Endothelial cell of umbilical vein (primary cell): ENCODE measurements around the gene CDC42EP4. TPM values are rescaled to one million over a fixed set of nuclear protein-coding genes. Genes with fewer than 3 reads are reported as not detected.

Experiments used
- BruUV-seq: library from RNA; stranded (reverse); fragments of 400-500 nt; replicated peaks from 2 replicates; lab custom pipeline; 2021; lab: Mats Ljungman, UMichigan
- CTCF ChIA-PET: fragments of 300-600, 350-600 bp; sonication (Branson Sonifier 250); formaldehyde crosslinking; loops from one replicate; lab custom pipeline; 2021; ENCODE audit warnings: antibody characterized with exemption, inconsistent platforms; lab: Charles Lee
- POLR2A ChIA-PET: fragments of 300-600, 350-600 bp; sonication (Branson Sonifier 250); formaldehyde crosslinking; loops from one replicate; lab custom pipeline; 2021; ENCODE audit warnings: antibody characterized with exemption, inconsistent platforms; lab: Charles Lee
- DNase-seq: peaks from one replicate; pipeline ENCODE4 v3.0.0-alpha.2; 2011; ENCODE audit warnings: low read depth, low spot score
- FAIRE-seq: peaks from 2 replicates; lab custom pipeline; 2011; peaks lifted over from hg19 to GRCh38; lab: Jason Lieb, UNC
- H2AFZ ChIP-seq: 2 replicates; pipeline ENCODE4 v1.6.0; 2012; ENCODE audit warnings: low read depth, low read length, control low read depth, inconsistent platforms
- H3K27ac ChIP-seq: 2 replicates; pipeline ENCODE4 v1.5.1; 2011; ENCODE audit warnings: low read depth, mild to moderate bottlenecking, control low read depth, low read length, moderate library complexity; ENCODE audit not compliant: insufficient read depth
- H3K27me3 ChIP-seq, 2 experiments: 2 replicates each; pipeline versions ENCODE4 v1.6.0 to v1.6.1; 2011; ENCODE audit warnings: low read length in 2 of 2, mixed read lengths in 1 of 2; ENCODE audit not compliant: control insufficient read depth in 2 of 2, insufficient read depth in 2 of 2
- H3K36me3 ChIP-seq, 2 experiments: 2 replicates in 1 of 2; 3 replicates in 1 of 2; pipeline ENCODE4 v1.5.1; 2011; ENCODE audit warnings: low read length in 2 of 2, mild to moderate bottlenecking in 1 of 2, moderate library complexity in 1 of 2; ENCODE audit not compliant: control insufficient read depth in 2 of 2, insufficient read depth in 2 of 2; ENCODE audit errors: extremely low read depth in 1 of 2
- H3K4me1 ChIP-seq: 3 replicates; pipeline ENCODE4 v1.5.1; 2011; ENCODE audit warnings: mild to moderate bottlenecking, low read length; ENCODE audit not compliant: control insufficient read depth, insufficient read depth; ENCODE audit errors: extremely low read depth
- H3K4me2 ChIP-seq: 2 replicates; pipeline ENCODE4 v1.6.1; 2011; ENCODE audit warnings: low read length, control low read depth, mixed read lengths; ENCODE audit not compliant: insufficient read depth
- H3K4me3 ChIP-seq, 3 experiments: fragments of 200-600 bp in 1 of 3; sonication (generic), shearing (Covaris generic) in 1 of 3; replicated peaks in 1 of 3; 2 replicates each; pipeline ENCODE4 v1.5.1; 2011 to 2016; ENCODE audit warnings: control low read depth in 3 of 3, low read length in 3 of 3, mild to moderate bottlenecking in 2 of 3, inconsistent platforms in 1 of 3, low read depth in 1 of 3, moderate library complexity in 1 of 3; ENCODE audit not compliant: insufficient read depth in 1 of 3
- H3K79me2 ChIP-seq: 2 replicates; pipeline ENCODE4 v1.6.0; 2012; ENCODE audit warnings: low read length, inconsistent platforms; ENCODE audit not compliant: control insufficient read depth, insufficient read depth
- H3K9ac ChIP-seq: replicated peaks from 2 replicates; pipeline ENCODE3; 2011; ENCODE audit warnings: low read length, control low read depth; ENCODE audit not compliant: insufficient read depth; ENCODE audit errors: extremely low read depth
- H3K9me1 ChIP-seq: replicated peaks from 3 replicates; pipeline ENCODE4 v1.6.0; 2011; ENCODE audit warnings: mild to moderate bottlenecking, low read length; ENCODE audit not compliant: control insufficient read depth, insufficient read depth; ENCODE audit errors: extremely low read depth
- H3K9me3 ChIP-seq: replicated peaks from 2 replicates; pipeline ENCODE4 v1.5.1; 2012; ENCODE audit warnings: low read length, inconsistent platforms; ENCODE audit not compliant: control insufficient read depth, insufficient read depth
- H4K20me1 ChIP-seq: replicated peaks from 2 replicates; pipeline ENCODE3; 2011; ENCODE audit warnings: mild to moderate bottlenecking, low read length; ENCODE audit not compliant: control insufficient read depth, insufficient read depth; ENCODE audit errors: extremely low read depth
- CTCF ChIP-seq, 2 donors: IDR thresholded peaks; 1 replicate in 1 of 2; 2 replicates in 1 of 2; pipeline ENCODE4 v1.5.1; 2011; ENCODE audit warnings: low read length in 2 of 2, mild to moderate bottlenecking in 2 of 2, moderate library complexity in 2 of 2, control low read depth in 1 of 2, inconsistent platforms in 1 of 2, low read depth in 1 of 2; ENCODE audit not compliant: insufficient read depth in 1 of 2; ENCODE audit errors: extremely low read depth in 1 of 2
- EZH2 ChIP-seq: IDR thresholded peaks from 2 replicates; pipeline ENCODE4 v1.6.1; 2012; ENCODE audit warnings: borderline replicate concordance, low read depth, mild to moderate bottlenecking, moderate library complexity, low read length, inconsistent platforms; ENCODE audit not compliant: severe bottlenecking
- FOS ChIP-seq: IDR thresholded peaks from 2 replicates; pipeline ENCODE4 v1.6.1; 2011; ENCODE audit warnings: mild to moderate bottlenecking, low read length, moderate library complexity, borderline replicate concordance; ENCODE audit not compliant: insufficient read depth
- GATA2 ChIP-seq: IDR thresholded peaks from 2 replicates; pipeline ENCODE4 v1.7.0; 2011; ENCODE audit warnings: low read depth, mild to moderate bottlenecking, moderate library complexity, mixed read lengths, low read length; ENCODE audit not compliant: insufficient read length, insufficient read depth
- JUN ChIP-seq: IDR thresholded peaks from 2 replicates; pipeline ENCODE4 v1.6.1; 2011; ENCODE audit warnings: borderline replicate concordance, low read depth; ENCODE audit not compliant: insufficient read length, insufficient read depth
- MYC ChIP-seq: IDR thresholded peaks from one replicate; pipeline ENCODE4 v1.6.1; 2011; ENCODE audit warnings: mild to moderate bottlenecking, low read depth, low read length
- POLR2A ChIP-seq: IDR thresholded peaks from 2 replicates; pipeline ENCODE4 v1.6.1; 2012; ENCODE audit warnings: low read depth, mild to moderate bottlenecking, control low read depth, low read length
- POLR2AphosphoS5 ChIP-seq: IDR thresholded peaks from 2 replicates; pipeline ENCODE4 v1.6.1; 2012; ENCODE audit warnings: low read depth, mild to moderate bottlenecking, control low read depth, low read length, moderate library complexity; ENCODE audit not compliant: insufficient read depth
- dilution Hi-C: fragments of 300-500 bp; cut with MboI; formaldehyde crosslinking; loops from one replicate; pipeline ENCODE4 v1.15.0; 2019; ENCODE audit warnings: low sequenced_read_pairs; ENCODE audit not compliant: extremely low pct_ligation_motif_present
- intact Hi-C: fragments of 100-400 bp; cut with micrococcal nuclease; formaldehyde crosslinking; loops from one replicate; pipeline ENCODE4 v1.10.0; 2022
- polyA plus RNA-seq, 4 experiments: library from polyadenylated mRNA; depleted of rRNA in 3 of 4; stranded (reverse) in 3 of 4; unstranded in 1 of 4; fragments of >200 nt; gene quantifications; 2 replicates each; pipeline versions ENCODE4 v1.2.1 to v1.2.3, GENCODE V29; 2011 to 2012; ENCODE audit warnings: missing spikeins in 1 of 4
- total RNA-seq: library from RNA; stranded (reverse); gene quantifications from 2 replicates; pipeline ENCODE4 v1.2.3, GENCODE V29; 2021
- TF ChIP-seq, protein P1 (sequence below): IDR thresholded peaks from 2 replicates; pipeline ENCODE4 v1.6.1; 2011; ENCODE audit not compliant: insufficient read depth, insufficient read length

CDC42EP4 gene
- total and polyA plus RNA-seq, 2 donors (not counting 3 experiments of a cell fraction or from before 2014, with no cell fraction given) = 11.4 to 19.6 TPM

DNA sequence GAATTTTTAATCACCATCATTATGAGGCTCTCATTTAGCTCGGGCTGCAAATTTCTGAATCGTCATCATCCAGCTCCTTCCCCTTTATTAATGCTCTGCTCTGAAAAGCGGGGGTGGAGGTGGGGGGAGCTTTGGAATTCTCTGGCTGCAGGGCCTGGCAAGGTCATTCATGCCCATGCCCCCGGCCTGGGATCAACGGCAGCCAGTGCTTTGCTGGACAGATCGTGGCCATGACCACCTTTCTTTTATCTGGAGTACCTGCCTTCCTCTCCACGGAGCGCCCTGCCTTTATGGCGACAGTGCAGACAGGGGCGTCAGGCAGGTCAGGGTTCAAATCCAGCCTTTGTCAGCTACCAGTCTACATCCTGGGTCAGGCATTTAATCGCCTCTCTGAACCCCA is 45.0 kb downstream of the CDC42EP4 start:
- no peak overlapping the region for H2AFZ ChIP-seq
- TF ChIP-seq, protein P1, sequence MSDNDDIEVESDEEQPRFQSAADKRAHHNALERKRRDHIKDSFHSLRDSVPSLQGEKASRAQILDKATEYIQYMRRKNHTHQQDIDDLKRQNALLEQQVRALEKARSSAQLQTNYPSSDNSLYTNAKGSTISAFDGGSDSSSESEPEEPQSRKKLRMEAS = no peak
- TF ChIP-seq JUN = no peak
- ChIA-PET POLR2A (no interaction called here), CTCF (interaction anchor here (0.6 to 1.8 kb wide), 4 partner anchors 11 to 103 kb away, joined by 3 to 9 read pairs (median 5); no protein-coding TSS in a partner anchor)
- H3K9ac ChIP-seq = no peak overlapping the region
- H3K9me3 ChIP-seq = no peaks in the 10 kb centered on the region
- H3K4me1 ChIP-seq = no peaks in the 10 kb centered on the region
- no TSS peak for BruUV-seq
- no peaks in the 10 kb centered on the region for H4K20me1 ChIP-seq
- no peak overlapping the region for H3K4me3 ChIP-seq
- intact Hi-C loops = no loop called here
- dilution Hi-C loops = no loop called here
- H3K4me2 ChIP-seq = no peak overlapping the region
- no peak overlapping the region for H3K27ac ChIP-seq
- no peak for FAIRE-seq
- DNase-seq = no peak
- no peaks in the 10 kb centered on the region for H3K79me2 ChIP-seq
- no peaks in the 10 kb centered on the region for H3K9me1 ChIP-seq
- H3K27me3 ChIP-seq = no peaks in the 10 kb centered on the region
- no peaks in the 10 kb centered on the region for H3K36me3 ChIP-seq

- CTCF ChIA-PET = interaction anchor here (0.8 to 1.8 kb wide), 3 partner anchors 10 to 104 kb away, joined by 4 to 9 read pairs (median 6); no protein-coding TSS in a partner anchor
- intact Hi-C loops = no loop called here
- BruUV-seq = no TSS peak
These were observed 45.9 kb downstream of the CDC42EP4 start for GRCh38 chr17:73265646-73266640.

More at GRCh38 chr17:73265646-73266640, 45.9 kb downstream of the CDC42EP4 start:
- TF ChIP-seq, protein P1 = no peak
- TF ChIP-seq GATA2 (no peak), POLR2A (no peak), JUN (no peak), EZH2 (no peak), FOS (no peak), CTCF (IDR thresholded peaks at IDR 0.05; ENCODE audit: extremely low read depth in 1 of 2, insufficient read depth in 1 of 2, low read depth in 1 of 2, low read length in 2 of 2) (no peak), POLR2AphosphoS5 (no peak), MYC (no peak)
- Histone ChIP-seq H3K4me1 (no peaks in the 10 kb centered on the region), H3K9me1 (no peaks in the 10 kb centered on the region), H3K79me2 (no peaks in the 10 kb centered on the region), H3K9me3 (no peaks in the 10 kb centered on the region), H4K20me1 (no peaks in the 10 kb centered on the region), H3K4me2 (no peak overlapping the region), H3K4me3 (no peak overlapping the region), H2AFZ (no peak overlapping the region), H3K9ac (no peak overlapping the region), H3K27me3 (no peaks in the 10 kb centered on the region), H3K27ac (no peak overlapping the region), H3K36me3 (no peaks in the 10 kb centered on the region)
- DNase-seq (no peak), FAIRE-seq (no peak)
- POLR2A ChIA-PET = no interaction called here
- dilution Hi-C loops = no loop called here
